ENCODE measurements around the gene BTBD2.

BTBD2 gene

DNA sequence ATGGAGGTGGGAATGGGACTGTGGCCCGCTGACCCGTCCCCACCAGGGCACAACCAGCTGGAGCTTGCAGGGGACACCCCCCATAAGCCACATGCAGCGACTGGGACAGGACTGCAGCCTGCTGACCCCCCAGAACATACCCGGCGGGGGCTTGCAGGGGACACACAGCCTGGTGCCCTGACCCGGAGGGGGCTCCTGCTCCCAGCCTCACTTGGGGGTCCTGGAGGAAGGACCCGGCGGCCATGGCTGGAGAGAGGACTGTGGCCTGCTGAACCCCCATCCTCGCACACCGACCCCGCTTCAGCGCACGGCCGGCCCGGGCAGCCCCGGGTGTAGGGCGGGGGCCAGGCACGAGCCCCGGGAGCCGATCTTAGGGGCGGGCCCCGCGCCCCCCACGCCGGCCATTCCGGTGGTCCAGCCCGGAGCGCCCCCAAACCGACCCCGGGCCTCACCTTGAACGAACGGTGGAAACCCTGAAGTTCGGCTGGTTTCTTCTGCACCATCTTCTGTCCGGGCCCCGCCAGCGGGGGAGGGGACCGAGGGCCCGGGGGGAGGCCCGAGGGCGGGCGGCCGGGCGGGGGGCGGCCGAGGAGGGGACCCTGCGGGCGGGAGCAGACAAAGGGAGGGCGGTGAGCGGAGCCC, 35.0 kb upstream of the BTBD2 start:
- no peak for DNase-seq

GRCh38 chr19:2049741-2050348, 34.3 kb upstream of the BTBD2 start:
- peak; percentile 69 to 71 for DNase-seq

DNA sequence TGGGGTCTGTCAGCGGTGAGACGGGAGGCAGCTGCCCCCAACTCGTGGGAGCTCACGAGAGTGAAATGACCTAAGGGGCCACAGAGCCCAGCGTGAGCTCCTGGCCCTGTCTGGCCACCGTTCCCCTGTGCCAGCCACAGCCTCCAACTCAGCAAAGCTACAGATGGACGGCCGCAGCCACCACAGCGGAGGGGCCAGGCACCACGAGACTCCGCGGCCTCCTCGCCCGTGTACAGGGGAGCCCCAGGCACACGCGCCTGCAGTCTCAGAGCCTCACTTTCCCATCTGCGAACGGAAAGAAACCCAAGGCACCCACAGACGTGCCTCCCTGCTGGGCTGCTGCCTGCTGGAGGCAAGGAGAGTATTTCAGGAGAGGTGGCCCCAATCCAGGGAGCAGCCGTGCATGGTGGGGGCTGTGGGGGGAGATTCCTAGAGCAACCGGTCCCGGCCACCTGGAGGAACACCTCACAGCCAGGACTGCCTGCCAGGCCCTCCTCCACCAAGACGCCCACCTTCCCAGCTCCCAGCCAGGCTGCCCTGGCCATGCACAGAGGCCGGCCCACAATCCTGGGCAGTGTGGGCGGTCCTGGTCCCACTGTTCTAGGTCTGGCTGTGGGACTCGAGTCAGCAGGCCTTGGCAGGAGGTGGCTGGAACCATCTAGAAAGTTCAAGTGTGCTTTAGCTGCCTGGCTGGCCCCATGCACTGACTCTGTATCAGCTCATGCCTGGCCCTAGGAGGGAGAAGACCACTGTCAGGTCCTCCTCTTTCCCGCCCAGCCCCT, 33.6 kb upstream of the BTBD2 start:
- DNase-seq: no peak

- DNase-seq: no peak
These were observed 32.8 kb upstream of the BTBD2 start for GRCh38 chr19:2048104-2048958.

DNA sequence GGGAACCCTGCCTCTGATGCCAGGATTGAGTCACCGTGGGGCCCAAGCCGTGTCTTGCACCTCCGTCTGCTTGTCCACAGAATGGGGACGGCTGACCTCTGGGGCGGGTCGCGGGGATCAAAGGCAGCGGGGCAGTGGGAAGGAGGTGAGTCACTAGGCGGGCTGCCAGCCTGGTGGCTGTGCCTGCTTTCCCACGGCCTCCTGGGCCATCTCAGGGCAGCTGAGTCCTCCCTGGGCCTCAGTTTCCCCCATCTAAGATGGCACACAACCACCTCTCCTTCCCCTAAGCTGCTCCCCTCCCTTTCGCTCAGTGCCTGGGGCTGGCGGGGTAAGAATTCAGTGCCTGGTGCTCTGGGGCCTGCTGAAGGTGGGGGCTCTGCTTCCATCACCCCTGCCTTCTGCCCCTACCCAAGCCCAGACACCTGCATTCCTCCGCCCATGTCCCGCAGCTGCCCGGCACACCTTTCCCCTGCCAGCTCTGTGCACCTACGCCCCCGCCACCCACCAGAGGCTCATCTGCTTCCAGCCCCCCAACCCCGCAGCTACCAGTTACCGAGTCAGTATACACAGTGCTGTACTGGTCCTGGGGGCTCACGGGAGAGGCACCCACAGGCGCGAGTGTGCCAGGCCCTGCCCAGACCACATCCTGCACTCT, 32.1 kb upstream of the BTBD2 start:
- DNase-seq: peak in 1 of 2 donors; percentile 42

DNA sequence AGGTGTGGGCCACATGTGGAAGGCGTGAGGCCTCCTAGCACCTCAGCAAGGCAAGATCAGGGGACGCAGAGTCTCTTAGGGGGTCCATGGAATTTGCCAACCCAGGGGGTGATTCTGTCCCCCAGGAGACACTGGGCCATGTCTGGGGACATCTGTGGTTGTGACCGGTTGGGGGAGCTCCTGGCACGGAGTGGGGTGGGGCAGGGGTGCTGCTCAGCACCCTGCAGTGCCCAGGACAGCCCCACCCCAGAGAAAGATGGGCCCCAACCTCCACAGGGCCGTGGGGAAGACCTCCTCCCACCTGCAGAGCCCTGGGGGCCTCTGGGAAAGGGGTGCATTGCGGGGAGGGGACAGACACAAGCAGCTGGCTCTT, 31.5 kb upstream of the BTBD2 start:
- no peak for DNase-seq

- DNase-seq: no peak
These were observed 30.8 kb upstream of the BTBD2 start for GRCh38 chr19:2046046-2046907.

GRCh38 chr19:2045501-2046045, 30.1 kb upstream of the BTBD2 start:
- no peak for DNase-seq

- DNase-seq: no peak
These were observed 29.4 kb upstream of the BTBD2 start for GRCh38 chr19:2044709-2045500.

- no peak for DNase-seq
These were observed 28.6 kb upstream of the BTBD2 start for GRCh38 chr19:2043961-2044708.

DNA sequence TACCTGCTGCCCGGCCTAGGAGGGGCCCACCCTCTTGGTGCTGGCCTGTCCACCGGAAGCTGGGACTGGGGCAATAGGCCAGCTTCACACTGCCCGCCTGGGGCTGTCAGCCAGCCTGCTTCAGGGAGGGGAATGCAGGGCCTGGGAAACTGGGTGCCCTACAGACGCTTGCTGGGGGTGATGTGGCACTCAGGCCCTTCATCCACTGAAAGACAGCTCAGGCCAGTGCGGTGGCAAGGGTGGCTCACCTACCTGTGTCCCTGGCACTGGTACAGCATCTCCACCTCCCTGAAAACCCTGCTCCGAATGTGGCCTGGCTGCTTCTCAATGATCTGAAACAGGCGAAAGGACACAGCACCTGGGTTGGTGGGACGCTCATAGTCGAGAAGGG, 27.7 kb upstream of the BTBD2 start:
- no peak for DNase-seq

- DNase-seq: no peak
These were observed 27.2 kb upstream of the BTBD2 start for GRCh38 chr19:2042485-2043250.

GRCh38 chr19:2041683-2042484, 26.4 kb upstream of the BTBD2 start:
- peak; percentile 100 for DNase-seq

DNA sequence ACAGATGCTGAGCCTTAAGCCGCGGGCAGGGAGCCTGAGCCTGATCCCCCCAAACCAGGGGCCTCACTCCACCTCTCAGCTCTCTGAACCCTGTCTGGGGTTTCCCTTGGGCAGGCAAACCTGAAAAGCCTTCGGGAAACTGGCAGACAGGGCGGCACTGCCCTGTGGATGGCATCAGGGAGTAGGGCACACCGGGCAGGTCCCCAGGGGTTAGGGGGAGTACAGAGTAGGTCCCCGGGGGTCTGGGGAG, 25.8 kb upstream of the BTBD2 start:
- DNase-seq: no peak

DNA sequence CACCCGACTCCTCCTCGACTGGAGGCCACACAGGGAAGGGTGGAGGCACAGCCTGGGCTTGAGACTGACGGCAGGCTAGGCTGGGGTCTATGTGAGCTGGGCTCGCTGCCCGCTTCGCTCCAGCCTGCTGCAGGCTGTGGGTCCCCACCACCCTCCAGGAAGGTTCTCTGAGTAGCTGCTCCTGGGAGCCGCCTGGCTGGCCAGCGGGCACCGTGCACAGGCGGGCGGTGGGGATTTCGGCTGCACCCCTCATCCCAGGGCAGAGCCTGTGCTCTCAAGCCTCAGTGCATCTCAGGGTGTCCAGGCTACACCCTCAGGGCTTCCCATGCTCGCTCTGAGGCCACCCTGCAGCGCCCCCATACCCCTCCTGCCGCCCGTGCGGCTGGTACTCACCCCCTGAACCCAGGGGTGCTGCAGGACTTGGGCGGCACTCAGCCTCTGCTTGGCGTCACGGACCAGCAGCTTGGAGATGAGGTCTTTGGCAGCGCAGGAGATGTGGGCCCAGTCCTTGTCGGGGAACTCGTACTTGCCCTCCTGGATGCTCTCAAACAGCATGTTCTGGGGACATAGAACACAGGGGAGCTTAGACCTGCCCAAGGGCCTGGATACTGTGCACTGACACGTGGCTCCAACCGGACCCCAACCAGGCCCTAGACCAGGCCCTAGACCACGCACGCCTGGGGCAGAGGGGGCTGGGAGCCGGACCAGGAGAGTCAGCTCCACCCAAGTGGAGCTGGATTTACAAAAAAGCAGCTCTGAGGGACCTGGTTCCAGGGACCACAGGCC, 25.3 kb upstream of the BTBD2 start:
- no peak for DNase-seq

GRCh38 chr19:2039959-2040646, 24.6 kb upstream of the BTBD2 start:
- peak in 1 of 2 donors; percentile 17 for DNase-seq

Data from stimulated activated CD4-positive, alpha-beta T cell treated with anti-CD3 and anti-CD28 coated beads, Interleukin-2, amount 100 ng/mL, for 24 hours (primary cell).